IPS DF 4.7 (cell line): ENCODE results near the gene UQCC5.
"Not testable (repeated sequence)": the region's sequence is repeated elsewhere in the genome, so short reads cannot be mapped to it uniquely, and the experiment has no call there.

ENCODE experiments used
- DNase-seq: peaks from one replicate; pipeline ENCODE4 v3.0.0-alpha.2; 2013; ENCODE audit warnings: low spot score; ENCODE audit errors: extremely low read depth

Gene UQCC5

GRCh38 chr3:52521881-52522650 is 14.3 kb upstream of the UQCC5 start:
- no peak for DNase-seq

- DNase-seq = no peak
Observed at GRCh38 chr3:52522651-52523251, 13.7 kb upstream of the UQCC5 start.

- no peak for DNase-seq
Observed at GRCh38 chr3:52523386-52524257, 12.8 kb upstream of the UQCC5 start.

DNA sequence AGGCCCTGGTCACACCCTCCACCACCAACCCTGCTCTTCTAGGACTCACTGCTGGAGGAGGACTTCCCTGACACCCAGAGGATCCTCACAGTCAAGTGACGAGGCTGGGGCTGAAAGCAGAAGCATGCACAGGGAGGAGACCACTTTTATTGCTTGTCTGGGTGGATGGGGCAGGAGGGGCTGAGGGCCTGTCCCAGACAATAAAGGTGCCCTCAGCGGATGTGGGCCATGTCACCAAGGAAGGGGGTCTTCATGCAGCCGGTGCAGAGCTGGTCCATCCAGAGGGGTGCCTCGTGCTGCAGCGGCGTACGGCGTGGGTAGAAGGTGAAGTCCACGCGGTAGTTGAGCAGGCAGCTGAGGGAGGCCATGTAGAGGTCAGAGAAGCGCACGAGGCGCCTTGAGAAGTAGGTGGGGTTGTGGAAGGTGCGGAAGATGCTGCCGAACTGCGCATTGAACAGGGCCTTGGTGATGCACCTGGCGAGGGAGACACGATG is 12.1 kb upstream of the UQCC5 start:
- no peak for DNase-seq

DNA sequence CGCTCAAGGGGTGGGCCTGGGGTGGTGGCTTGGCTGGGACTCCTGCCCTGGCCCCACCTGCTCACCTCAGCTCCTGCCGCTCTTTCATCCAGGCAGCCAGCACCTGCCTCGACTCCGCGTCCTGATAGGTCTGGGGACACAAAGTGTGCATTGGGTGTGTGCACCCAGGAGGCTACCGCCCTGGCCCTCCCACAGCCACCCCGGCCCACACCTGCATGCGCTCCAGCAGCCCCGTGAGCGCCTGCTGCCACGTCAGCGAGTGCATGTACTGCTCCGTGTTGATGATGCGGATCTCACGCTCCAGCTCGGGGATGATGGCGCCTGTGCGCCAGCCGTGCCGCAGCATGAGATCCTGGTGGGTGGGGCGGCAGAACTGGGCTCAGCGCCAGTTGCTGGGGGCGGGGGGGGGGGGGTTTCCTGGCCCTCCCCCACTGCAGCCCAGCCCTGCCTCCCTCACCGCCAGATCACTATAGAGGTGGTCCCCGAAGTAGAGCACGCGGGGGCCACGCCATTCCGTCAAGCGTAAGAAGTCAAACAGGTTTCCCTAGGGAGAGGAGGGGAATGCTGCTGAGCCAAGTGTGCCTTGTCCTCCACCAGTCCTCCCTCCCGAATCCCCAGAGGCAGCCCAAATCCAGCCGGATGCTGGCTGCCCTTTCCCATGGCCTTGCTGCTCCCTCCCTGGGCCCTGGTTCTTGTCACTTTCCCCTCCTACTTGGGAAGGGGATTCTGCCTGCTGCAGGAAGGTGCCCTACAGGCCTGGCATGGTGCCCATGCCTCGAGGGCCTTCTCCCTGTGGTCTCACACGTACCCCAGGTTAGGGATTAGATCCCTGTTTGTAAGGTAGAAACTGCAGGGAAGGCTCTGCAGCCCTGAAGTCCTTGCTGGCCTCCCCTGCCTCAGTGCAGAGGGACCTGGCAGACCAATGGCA is 11.4 kb upstream of the UQCC5 start:
- DNase-seq = no peak

DNA sequence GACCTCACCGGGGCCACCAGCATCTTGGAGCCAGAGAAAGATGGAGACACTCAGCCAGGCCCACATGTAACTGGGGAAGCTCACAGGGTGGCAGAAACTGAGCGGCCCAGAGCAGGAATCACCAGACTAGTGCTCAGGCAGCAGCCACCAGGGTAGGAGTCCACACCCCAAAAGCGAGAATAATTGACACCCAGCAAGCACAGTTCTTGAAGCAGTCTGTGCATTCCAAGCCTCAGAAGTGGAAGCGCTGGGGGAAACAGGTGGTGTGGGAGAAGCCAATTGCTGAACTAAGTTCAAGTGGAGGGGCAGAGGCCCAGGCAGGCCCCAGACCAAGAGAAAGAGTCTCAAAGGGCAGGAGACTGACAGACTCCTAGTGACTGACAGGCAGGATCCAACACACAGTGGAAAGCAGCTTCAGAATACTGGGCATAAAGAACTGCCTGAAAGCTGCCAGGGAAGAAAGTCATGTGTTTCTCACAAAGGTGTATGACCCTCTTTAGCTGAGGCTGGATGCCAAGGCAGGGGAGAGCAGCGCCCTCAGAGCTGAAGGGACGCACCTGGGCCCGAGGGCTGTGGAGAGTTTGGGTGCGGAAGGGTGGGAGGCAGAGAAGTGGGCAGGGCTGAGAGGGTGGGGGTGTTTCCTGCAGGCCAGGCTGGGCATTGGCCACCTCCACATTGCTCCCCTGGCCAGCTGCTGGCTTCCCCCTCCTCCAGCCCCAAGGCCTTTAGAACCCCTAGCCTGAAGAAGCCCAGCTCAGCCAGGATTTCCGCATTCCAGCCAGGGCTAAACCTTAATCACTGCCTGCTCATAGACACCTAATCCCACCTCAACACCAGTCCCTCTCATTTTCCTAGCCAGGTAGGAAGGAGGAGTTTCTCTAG is 10.5 kb upstream of the UQCC5 start:
- DNase-seq = no peak

DNA sequence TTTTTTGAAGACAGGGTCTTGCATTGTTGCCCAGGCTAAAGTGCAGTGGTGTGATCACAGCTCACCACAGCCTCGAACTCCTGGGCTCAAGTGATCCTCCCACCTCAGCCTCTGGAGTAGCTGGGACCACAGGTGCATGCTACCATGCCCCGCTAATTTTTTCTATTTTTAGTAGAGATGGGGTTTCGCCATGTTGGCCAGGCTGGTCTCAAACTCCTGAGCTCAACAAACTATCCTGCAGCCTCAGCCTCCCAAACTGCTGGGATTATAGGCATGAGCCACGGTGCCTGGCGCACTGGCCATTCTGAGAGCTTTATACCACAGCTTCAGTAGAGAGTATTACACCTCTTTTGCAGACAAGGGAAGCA is 9.8 kb upstream of the UQCC5 start:
- not testable (repeated sequence) for DNase-seq

- DNase-seq = no peak
Observed at GRCh38 chr3:52527039-52527731, 9.2 kb upstream of the UQCC5 start.

- DNase-seq = no peak
Observed at GRCh38 chr3:52527732-52528585, 8.4 kb upstream of the UQCC5 start.

DNA sequence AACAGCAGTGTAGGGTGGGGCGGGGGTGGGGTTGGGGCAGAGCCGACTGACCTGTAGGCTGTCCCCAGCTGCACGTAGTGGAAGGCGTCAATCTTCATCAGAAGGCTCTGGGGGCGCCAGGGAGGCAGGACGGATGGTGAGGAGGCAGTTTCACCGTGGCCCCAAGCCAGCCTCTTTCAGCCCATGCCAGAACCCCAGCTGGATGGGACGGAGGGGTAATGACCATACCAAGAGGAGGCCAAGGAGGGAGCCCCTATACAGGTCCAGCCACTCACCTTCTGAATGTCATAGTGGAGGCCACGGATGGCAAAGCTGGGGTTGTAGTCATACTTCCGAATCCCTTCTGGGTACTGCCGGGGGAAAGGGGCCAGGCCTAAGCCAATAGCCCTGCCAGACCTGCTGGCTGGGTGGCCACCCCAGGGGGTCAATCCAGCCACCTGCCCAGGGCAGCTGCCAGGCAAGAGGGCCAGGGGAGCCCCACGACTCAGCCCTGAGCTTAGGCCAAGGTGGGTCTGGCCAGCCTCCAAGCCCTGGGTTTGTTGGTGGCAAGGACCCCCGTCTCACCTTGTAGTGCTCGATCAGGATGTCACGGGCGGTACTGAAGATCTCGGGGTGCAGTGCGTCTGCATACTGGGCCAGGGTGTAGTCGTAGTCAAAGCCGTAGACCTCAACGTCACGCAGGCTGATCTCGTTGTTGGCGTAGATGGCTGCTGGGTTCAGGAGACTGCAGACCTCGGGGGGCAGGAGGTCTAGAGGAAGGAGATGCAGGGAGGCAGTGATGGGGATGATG is 7.6 kb upstream of the UQCC5 start:
- no peak for DNase-seq

DNA sequence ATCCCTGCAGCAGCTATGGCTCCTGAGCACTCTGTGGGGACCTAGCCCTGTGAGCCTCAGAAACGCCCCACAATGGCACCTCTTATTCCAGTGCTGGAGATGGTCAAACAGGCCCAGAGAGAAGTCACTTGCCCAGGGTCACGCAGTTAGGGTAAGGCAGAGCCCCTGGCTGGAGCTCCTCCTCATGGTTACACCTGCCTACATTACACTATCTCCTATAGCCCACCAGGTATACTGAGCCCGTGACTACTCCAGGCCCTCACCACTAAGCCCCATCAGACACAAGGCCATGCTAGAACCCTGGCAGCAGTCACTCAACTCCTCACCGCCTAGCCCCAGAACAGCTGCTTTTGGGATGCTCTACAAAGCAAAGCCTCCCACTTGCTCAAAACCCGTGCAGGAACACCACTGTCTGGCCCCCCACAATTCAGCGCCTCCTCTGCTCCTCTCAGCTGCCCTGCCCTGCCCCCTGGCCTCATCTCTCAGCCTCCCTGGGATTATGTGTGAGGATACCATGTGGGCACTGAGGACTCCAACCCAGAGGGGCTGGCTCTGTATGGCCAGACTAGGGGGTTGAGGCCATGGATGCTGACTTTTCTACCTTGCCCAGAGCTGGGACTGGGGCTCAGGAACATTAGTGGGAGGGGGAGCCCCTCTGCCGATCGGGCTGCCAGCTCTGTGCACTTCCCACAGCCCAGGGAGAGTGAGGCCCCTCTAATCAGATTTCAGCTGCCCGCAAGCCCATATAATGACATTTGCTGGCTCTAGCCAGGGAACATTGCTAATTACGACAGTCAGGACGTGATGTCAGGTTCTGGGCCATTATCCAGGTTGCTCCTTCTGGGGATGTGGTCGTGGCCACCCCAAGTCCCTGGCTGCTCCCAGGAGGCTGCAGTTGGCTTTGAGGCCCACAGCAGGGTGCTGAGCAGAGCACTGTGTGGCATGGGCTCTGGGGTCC is 6.8 kb upstream of the UQCC5 start:
- DNase-seq = no peak

- no peak for DNase-seq
Observed at GRCh38 chr3:52530918-52531826, 5.2 kb upstream of the UQCC5 start.

- DNase-seq = no peak
Observed at GRCh38 chr3:52531860-52532516, 4.4 kb upstream of the UQCC5 start.

DNA sequence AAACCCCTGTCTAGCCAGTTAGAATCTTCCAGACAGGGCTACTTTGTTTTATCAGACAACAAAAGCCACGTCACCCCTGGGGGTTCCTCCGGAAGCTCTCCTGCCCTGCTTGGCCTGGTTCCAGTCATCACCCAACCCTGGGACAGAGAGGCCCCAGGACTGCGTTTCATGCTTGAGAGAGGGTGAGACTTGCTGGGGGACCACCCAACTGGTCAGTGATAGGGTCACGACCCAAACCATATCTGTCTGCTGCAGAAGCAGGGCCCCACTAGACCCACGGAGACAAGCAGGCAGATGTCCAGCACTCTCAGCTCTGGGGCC is 3.9 kb upstream of the UQCC5 start:
- DNase-seq = no peak
